SU-DHL-6 (cell line): ENCODE data around the gene PRKCD.

Source experiments
- H2AFZ ChIP-seq: fragments of 200-600 bp; sonication (generic); 2 replicates; pipeline ENCODE4 v1.6.1; 2014; ENCODE audit warnings: low read depth, mild to moderate bottlenecking, moderate library complexity, mixed read lengths, antibody characterized with exemption, low read length; ENCODE audit not compliant: severe bottlenecking
- H3F3A ChIP-seq: fragments of 200-600 bp; shearing (Covaris generic); 2 replicates; pipeline ENCODE4 v1.6.0; 2016; ENCODE audit warnings: antibody characterized with exemption, mild to moderate bottlenecking; ENCODE audit not compliant: insufficient read depth
- H3K27ac ChIP-seq: fragments of 200-600 bp; sonication (generic); 2 replicates; pipeline ENCODE4 v1.5.1; 2016; ENCODE audit warnings: low read depth, mild to moderate bottlenecking, low read length, moderate library complexity, mixed read lengths
- H3K27me3 ChIP-seq: fragments of 200-600 bp; sonication (generic), shearing (Covaris generic); 2 replicates; pipeline ENCODE4 v1.6.0; 2014; ENCODE audit warnings: mild to moderate bottlenecking, low read length
- H3K36me3 ChIP-seq: fragments of 200-600 bp; sonication (generic); 2 replicates; pipeline ENCODE4 v1.6.1; 2014; ENCODE audit warnings: mild to moderate bottlenecking, low read length, mixed read lengths
- H3K4me2 ChIP-seq: fragments of 300-600, 200-600 bp; shearing (Covaris generic), sonication (generic); 2 replicates; pipeline ENCODE4 v1.6.0; 2014; ENCODE audit warnings: low read length, low read depth, mild to moderate bottlenecking; ENCODE audit not compliant: poor library complexity, severe bottlenecking
- H3K4me3 ChIP-seq: fragments of 200-600 bp; sonication (generic); 2 replicates; pipeline ENCODE4 v1.5.1; 2014; ENCODE audit warnings: antibody characterized with exemption, low read length, mild to moderate bottlenecking, mixed read lengths; ENCODE audit not compliant: insufficient read depth, poor library complexity, severe bottlenecking
- H3K79me2 ChIP-seq: fragments of 200-600 bp; sonication (generic); 2 replicates; pipeline ENCODE4 v1.6.1; 2014; ENCODE audit warnings: mild to moderate bottlenecking, low read length, moderate library complexity; ENCODE audit not compliant: insufficient read depth
- H3K9ac ChIP-seq: fragments of 200-600 bp; sonication (generic); 2 replicates; pipeline ENCODE4 v1.7.0; 2014; ENCODE audit warnings: mild to moderate bottlenecking, low read length
- H3K9me2 ChIP-seq: fragments of 200-600 bp; sonication (generic); replicated peaks from 2 replicates; pipeline ENCODE4 v1.6.1; 2014; ENCODE audit warnings: low read length; ENCODE audit not compliant: insufficient read depth
- H3K9me3 ChIP-seq: fragments of 200-600 bp; sonication (generic); 2 replicates; pipeline ENCODE4 v1.6.1; 2014; ENCODE audit warnings: low read length, mixed read lengths; ENCODE audit not compliant: insufficient read depth
- H4K20me1 ChIP-seq: fragments of 200-600 bp; sonication (generic); 2 replicates; pipeline ENCODE4 v1.6.1; 2014; ENCODE audit warnings: low read depth, mild to moderate bottlenecking, antibody characterized with exemption, low read length, moderate library complexity, mixed read lengths
- CTCF ChIP-seq: fragments of 200-600 bp; sonication (generic); IDR thresholded peaks from one replicate; pipeline ENCODE4 v1.5.1; 2017; ENCODE audit warnings: antibody characterized with exemption, mild to moderate bottlenecking, low read length, moderate library complexity; ENCODE audit not compliant: insufficient read depth, poor library complexity, severe bottlenecking
- EZH2phosphoT487 ChIP-seq: fragments of 200-600 bp; sonication (generic), shearing (Covaris generic); conservative IDR thresholded peaks from 2 replicates; pipeline ENCODE4 v1.6.1; 2018; ENCODE audit warnings: mild to moderate bottlenecking, antibody characterized with exemption, low read length, moderate library complexity, mixed read lengths

PRKCD gene

GRCh38 chr3:53170325-53171063 is 9.5 kb downstream of the PRKCD start:
- peak overlapping the region; percentile 6 for H3K4me3 ChIP-seq
- H3K36me3 ChIP-seq: no peaks in the 10 kb centered on the region
- H3K9ac ChIP-seq: peak overlapping the region; percentile 56
- no peaks in the 10 kb centered on the region for H3K27me3 ChIP-seq
- peaks cover 88% of the 10 kb centered on the region for H3K79me2 ChIP-seq
- H3K4me2 ChIP-seq: peak overlapping the region; percentile 47
- no peaks in the 10 kb centered on the region for H3K9me3 ChIP-seq
- TF ChIP-seq EZH2phosphoT487 (no peak), CTCF (no peak)
- H3K9me2 ChIP-seq: no peaks in the 10 kb centered on the region
- peaks cover 59% of the 10 kb centered on the region for H3F3A ChIP-seq
- H2AFZ ChIP-seq: no peak overlapping the region
- H3K27ac ChIP-seq: peak overlapping the region; percentile 94
- no peaks in the 10 kb centered on the region for H4K20me1 ChIP-seq

- H3K79me2 ChIP-seq: peaks cover 88% of the 10 kb centered on the region
- no peaks in the 10 kb centered on the region for H3K9me3 ChIP-seq
- H3K9ac ChIP-seq: peak overlapping the region; percentile 56
- H3F3A ChIP-seq: peaks cover 54% of the 10 kb centered on the region
- no peaks in the 10 kb centered on the region for H4K20me1 ChIP-seq
- TF ChIP-seq EZH2phosphoT487 (no peak), CTCF (no peak)
- H3K4me3 ChIP-seq: no peak overlapping the region
- H3K27me3 ChIP-seq: no peaks in the 10 kb centered on the region
- no peaks in the 10 kb centered on the region for H3K9me2 ChIP-seq
- no peaks in the 10 kb centered on the region for H3K36me3 ChIP-seq
- peak overlapping the region; percentile 47 for H3K4me2 ChIP-seq
- H2AFZ ChIP-seq: no peak overlapping the region
- H3K27ac ChIP-seq: peak overlapping the region; percentile 94
Measured at GRCh38 chr3:53171064-53171418, 10.0 kb downstream of the PRKCD start.

DNA sequence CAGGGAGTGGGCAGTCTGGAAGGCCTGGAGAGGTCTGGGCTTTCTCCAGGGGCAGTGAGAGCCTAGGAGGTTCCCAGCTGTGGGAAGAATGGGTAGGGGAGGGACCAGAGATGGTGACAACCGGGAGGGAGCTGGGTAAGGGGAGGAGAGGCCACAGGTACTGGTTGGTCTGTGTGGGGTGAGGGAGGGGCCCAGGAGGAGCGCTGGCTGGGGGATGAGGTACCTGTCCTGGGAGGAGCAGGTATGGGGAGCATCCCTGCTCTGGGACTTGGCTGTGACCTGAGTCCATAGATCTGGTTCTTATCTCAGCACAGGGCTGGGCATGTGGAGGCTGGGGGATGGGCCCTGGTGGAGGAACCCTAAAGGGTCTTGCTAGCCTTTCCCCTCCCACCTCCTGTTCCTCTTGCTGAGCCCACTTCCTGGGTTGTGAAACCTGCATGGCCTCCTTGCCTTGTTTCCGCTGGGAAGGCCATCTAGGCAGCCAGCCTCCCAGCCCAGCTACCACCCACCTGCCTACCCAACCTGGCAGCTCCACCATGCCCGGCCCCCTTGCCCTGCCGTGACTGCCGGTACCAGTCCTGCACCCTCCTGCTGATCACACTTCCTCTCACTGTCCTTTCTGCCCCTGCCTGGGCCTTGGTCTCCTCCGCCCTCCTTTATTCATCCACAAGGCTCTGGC is 11.0 kb downstream of the PRKCD start:
- Histone ChIP-seq H3K36me3 (no peaks in the 10 kb centered on the region), H3K79me2 (peaks cover 87% of the 10 kb centered on the region), H2AFZ (no peak overlapping the region), H3K4me2 (peak overlapping the region; percentile 47), H3K9me2 (no peaks in the 10 kb centered on the region), H3K27ac (peak overlapping the region; percentile 94), H3K9ac (peak overlapping the region; percentile 56), H3F3A (peaks cover 44% of the 10 kb centered on the region), H4K20me1 (no peaks in the 10 kb centered on the region), H3K4me3 (no peak overlapping the region), H3K27me3 (no peaks in the 10 kb centered on the region), H3K9me3 (no peaks in the 10 kb centered on the region)
- TF ChIP-seq CTCF: no peak
- no peak for TF ChIP-seq EZH2phosphoT487
